GM21447 (cell line): ENCODE results near the gene KIAA2012.
"Not testable (repeated sequence)": the region's sequence is repeated elsewhere in the genome, so short reads cannot be mapped to it uniquely, and the experiment has no call there.

ENCODE experiments used
- ATAC-seq: cut with Tn5 transposase; IDR thresholded peaks from one replicate; pipeline ENCODE4 v1.9.1; 2021; ENCODE audit not compliant: unreplicated experiment

Gene KIAA2012

DNA sequence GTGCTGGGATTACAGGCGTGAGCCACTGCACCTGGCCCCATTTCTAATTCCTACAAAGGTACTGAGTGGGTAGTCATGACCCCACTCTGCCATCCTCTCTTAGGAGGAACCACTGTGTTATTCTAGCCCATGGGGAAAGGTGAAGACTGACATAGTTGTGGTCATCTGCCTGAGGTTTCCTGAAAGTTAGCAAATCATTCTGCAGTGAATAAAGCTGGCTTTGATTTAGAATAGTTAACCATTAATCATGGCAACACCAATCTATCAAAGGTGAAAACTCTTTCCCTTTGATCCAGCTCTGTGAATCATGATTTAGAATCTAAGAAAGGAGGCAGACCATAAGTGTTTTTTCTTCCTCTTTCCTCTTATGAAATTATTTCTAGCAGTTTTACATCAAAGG lies 114.5 kb downstream of the KIAA2012 start:
- no peak for ATAC-seq

GRCh38 chr2:202193305-202193704 lies 120.2 kb downstream of the KIAA2012 start:
- ATAC-seq: no peak

DNA sequence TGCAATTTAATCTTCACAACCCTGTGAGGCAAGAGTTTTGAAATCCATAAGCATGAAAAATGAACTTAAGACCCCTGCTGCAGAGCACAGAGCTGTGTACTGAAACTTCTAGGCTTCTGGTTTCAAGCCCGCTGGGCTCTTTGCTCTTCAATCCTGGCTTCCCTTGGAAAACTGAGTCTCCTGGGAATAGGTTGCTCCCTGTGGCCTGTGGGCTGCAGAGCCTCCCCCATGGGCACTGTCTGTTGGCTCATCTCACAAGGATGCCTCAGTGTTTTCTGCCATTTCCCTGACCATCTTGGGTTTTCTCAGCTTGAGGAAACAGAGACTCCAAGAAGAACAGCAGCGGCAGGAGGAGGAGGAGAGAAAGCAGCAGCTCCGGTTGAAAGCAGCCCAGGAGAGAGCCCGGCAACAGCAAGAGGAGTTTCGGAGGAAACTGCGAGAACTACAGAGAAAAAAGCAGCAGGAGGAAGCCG lies 120.9 kb downstream of the KIAA2012 start:
- no peak for ATAC-seq

- ATAC-seq: no peak
Observed at GRCh38 chr2:202194418-202194817, 121.4 kb downstream of the KIAA2012 start.

DNA sequence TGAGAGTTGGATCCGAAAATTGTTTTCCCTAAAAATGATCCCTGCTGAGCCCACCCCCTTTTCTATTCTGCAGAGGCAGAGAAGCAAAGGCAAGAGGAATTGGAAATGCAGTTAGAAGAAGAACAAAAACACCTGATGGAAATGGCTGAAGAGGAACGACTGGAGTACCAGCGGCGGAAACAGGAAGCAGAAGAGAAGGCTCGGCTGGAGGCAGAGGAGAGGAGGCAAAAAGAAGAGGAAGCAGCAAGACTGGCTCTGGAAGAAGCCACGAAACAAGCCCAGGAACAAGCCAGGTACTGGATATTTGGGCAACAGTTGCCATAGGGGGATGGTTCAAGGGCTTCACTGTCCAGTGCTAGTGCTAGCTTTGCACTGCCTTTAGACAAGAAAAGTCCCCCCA lies 123.7 kb downstream of the KIAA2012 start:
- no peak for ATAC-seq

DNA sequence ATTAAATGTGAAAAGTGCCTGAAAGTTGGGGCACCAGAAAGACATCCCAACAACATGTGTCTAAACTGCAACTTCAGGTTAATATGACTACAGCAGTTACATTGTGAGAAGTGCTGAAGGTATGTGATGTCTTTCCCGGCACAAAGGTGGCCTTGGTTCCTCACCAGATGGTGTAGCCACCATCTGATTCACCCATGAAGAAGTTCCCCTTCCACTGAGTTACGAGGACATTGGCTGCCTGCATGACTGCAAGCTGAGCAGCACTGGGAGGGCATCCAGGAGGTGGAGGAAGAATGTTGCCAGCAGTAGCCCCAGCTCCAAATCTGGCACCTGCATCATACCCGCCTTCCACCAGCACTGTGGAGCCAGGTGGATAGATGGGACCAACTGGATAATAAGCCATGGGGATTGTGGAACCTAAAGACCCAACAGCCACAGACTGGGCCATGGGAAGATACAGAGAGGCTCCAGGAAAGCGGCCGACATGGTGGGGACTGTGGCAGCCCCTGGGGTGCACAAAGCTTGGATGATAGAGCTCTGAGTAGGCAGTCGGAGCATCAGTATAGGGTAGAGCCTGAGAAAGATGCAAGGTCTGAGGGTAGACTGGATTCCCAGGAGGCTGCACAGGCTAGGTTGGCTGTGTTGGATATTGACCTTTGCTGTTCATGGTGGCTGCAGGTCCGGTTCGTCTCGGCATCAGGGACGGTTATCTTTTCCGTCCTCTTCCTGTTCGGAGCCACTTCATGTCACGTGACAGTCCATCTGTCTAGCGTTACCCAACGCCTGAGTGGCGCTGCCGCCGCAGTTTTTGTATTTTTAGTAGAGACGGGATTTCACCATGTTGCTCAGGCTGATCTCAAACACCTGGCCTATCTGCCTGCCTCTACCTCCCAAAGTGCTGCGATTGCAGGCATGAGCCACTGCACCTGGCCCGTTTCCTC lies 128.4 kb downstream of the KIAA2012 start:
- ATAC-seq: no peak

DNA sequence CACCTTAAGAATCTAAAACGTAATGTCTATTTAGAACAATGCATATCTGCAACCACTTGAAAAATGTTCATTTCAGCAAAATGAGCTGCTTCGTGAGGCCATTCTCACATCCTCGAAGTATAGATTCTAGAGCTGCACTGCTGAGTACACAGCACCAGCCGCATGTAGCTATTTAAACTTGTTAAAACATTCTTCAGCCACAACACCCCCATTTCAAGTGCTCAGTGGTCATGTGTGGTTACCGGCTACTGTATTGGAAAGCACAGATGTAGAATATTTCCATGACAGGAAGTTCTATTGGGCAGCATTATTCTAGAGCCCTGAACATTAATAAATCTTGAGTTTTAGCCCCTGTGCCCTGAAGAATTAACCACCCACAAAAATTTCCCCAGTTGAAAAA lies 130.3 kb downstream of the KIAA2012 start:
- ATAC-seq: no peak

GRCh38 chr2:202204855-202205254 lies 131.8 kb downstream of the KIAA2012 start:
- ATAC-seq: no peak

GRCh38 chr2:202208526-202208925 lies 135.5 kb downstream of the KIAA2012 start:
- ATAC-seq: no peak

GRCh38 chr2:202215179-202215578 lies 142.1 kb downstream of the KIAA2012 start:
- no peak for ATAC-seq

DNA sequence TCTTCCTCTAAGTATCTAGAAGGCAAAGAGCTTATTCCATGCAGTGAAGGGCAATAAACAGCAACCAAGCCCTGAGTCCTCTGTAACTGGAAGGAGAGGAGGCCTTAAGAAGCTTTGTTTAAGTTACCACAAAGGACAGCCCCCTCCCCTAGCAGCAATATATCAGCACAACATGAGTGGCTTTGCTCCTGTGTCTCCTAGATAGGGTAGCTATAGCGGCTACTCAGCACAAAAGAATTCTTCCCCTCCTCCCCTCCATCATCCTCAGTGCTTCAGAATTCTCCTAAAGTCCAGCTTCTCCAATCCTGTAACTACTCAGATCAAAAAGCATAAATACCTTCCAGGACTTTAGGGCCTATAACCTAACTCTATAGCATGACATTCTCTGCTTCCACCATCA lies 148.8 kb downstream of the KIAA2012 start:
- no peak for ATAC-seq

GRCh38 chr2:202237787-202238233 lies 164.8 kb downstream of the KIAA2012 start:
- peak; percentile 34 for ATAC-seq

GRCh38 chr2:202238234-202239197 lies 165.5 kb downstream of the KIAA2012 start, which contains the start of gene SUMO1:
SUMO1 (minus strand) TSS chr2:202238597; CDS start chr2:202238451, 146 bp downstream.
- ATAC-seq: peak; percentile 98

DNA sequence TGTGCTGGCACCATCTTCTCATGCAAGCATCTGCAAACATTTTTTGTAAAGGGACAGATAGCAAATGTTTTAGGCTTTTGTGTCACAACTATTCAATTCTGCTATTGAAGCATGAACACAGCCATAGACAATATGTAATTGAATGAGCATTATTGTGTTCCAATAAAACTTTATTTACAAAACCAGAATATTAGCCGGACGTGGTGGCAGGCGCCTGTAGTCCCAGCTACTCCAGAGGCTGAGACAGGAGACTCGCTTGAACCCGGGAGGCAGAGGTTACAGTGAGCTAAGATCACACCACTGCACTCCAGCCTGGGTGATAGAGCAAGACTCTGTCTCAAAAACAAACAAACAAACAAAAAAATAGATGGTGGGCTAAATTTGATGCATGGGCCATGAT lies 174.7 kb downstream of the KIAA2012 start:
- not testable (repeated sequence) for ATAC-seq

DNA sequence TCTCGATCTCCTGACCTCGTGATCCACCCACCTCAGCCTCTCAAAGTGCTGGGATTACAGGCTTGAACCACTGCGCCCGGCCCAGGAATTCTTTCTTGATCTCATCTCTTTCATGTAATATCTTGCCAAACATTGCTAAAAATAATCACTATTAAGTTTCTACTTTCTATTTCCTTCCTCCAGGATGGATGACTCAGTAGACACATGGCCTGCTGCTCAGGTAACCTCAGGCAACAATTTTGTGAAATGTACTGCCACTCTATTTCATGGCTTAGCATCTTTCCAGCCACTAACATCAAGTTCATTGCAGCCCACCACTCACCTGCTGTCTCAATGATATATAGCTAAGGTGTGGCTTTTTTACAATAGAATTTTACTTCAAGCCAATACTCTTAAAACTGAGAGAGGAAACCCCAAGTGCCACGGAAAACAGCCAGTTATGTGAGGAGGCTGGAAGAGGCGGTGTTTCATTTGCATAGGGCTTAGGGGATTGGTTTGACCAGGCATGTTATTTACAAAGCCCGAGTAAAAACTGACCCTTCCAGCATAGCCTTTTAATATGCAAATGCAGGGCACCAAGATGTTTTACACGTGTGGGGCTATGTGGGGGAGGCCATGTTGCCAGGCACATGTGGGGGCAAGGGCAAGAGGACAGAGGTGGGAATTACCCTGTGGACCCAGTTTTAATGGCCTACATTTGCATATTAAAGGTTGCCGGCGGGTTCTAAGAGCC lies 176.6 kb downstream of the KIAA2012 start:
- no peak for ATAC-seq

GRCh38 chr2:202251494-202251893 lies 178.4 kb downstream of the KIAA2012 start:
- no peak for ATAC-seq
